RKO (cell line): ENCODE data around the gene PHKA1.
"Not testable (repeated sequence)": the region's sequence is repeated elsewhere in the genome, so short reads cannot be mapped to it uniquely, and the experiment has no call there.

Experiments
- DNase-seq: peaks from one replicate; pipeline ENCODE4 v3.0.0-alpha.2; 2016; ENCODE audit warnings: low spot score

PHKA1 gene

GRCh38 chrX:72666451-72666850 is 47.7 kb downstream of the PHKA1 start:
- no peak for DNase-seq

GRCh38 chrX:72663737-72664136 is 50.4 kb downstream of the PHKA1 start:
- no peak for DNase-seq

- DNase-seq = no peak
Observed at GRCh38 chrX:72662020-72662747, 51.9 kb downstream of the PHKA1 start.

GRCh38 chrX:72659723-72660122 is 54.4 kb downstream of the PHKA1 start:
- DNase-seq = no peak

- DNase-seq = no peak
Observed at GRCh38 chrX:72652082-72652481, 62.0 kb downstream of the PHKA1 start.

GRCh38 chrX:72644946-72645345 is 69.2 kb downstream of the PHKA1 start:
- DNase-seq = no peak

- no peak for DNase-seq
Observed at GRCh38 chrX:72641611-72642010, 72.5 kb downstream of the PHKA1 start.

- DNase-seq = no peak
Observed at GRCh38 chrX:72635930-72636329, 78.2 kb downstream of the PHKA1 start.

GRCh38 chrX:72634331-72634730 is 79.8 kb downstream of the PHKA1 start:
- DNase-seq = no peak

- no peak for DNase-seq
Observed at GRCh38 chrX:72630185-72630584, 83.9 kb downstream of the PHKA1 start.

GRCh38 chrX:72624194-72624593 is 89.9 kb downstream of the PHKA1 start:
- DNase-seq = no peak

GRCh38 chrX:72621625-72622485 is 92.3 kb downstream of the PHKA1 start:
- peak; percentile 86 for DNase-seq

- DNase-seq = no peak
Observed at GRCh38 chrX:72621163-72621562, 92.9 kb downstream of the PHKA1 start.

GRCh38 chrX:72620550-72621145 is 93.5 kb downstream of the PHKA1 start:
- peak; percentile 92 for DNase-seq

- DNase-seq = peak; percentile 8
Observed at GRCh38 chrX:72609313-72609712, 104.8 kb downstream of the PHKA1 start.

GRCh38 chrX:72604705-72605104 is 109.4 kb downstream of the PHKA1 start:
- peak; percentile 16 for DNase-seq

- DNase-seq = no peak
Observed at GRCh38 chrX:72604112-72604511, 110.0 kb downstream of the PHKA1 start.

- DNase-seq = not testable (repeated sequence)
Observed at GRCh38 chrX:72591038-72591437, 123.1 kb downstream of the PHKA1 start.

GRCh38 chrX:72584163-72584562 is 129.9 kb downstream of the PHKA1 start:
- no peak for DNase-seq

- DNase-seq = no peak
Observed at GRCh38 chrX:72576141-72576894, 137.8 kb downstream of the PHKA1 start.

- no peak for DNase-seq
Observed at GRCh38 chrX:72573158-72573511, 141.0 kb downstream of the PHKA1 start.
